Neuronal stem cell (in vitro differentiated cells): ENCODE results near the gene PICK1.
A peak's percentile ranks its signal among the peaks of the same experiment; 100 is the strongest.

Experiments
- DNase-seq: peaks from one replicate; pipeline ENCODE4 v3.0.0-alpha.2; 2013; ENCODE audit warnings: low spot score
- H2AFZ ChIP-seq: one replicate; pipeline ENCODE4 v1.6.1; 2013; ENCODE audit warnings: mild to moderate bottlenecking, low read length, inconsistent platforms
- H2AK5ac ChIP-seq: 2 replicates; pipeline ENCODE4 v1.6.1; 2013; ENCODE audit warnings: low read depth, mild to moderate bottlenecking, inconsistent platforms, low read length, moderate library complexity, mixed read lengths
- H2BK120ac ChIP-seq: 2 replicates; pipeline ENCODE4 v1.6.1; 2013; ENCODE audit warnings: low read depth, mild to moderate bottlenecking, inconsistent platforms, low read length, moderate library complexity, mixed read lengths
- H2BK12ac ChIP-seq: one replicate; pipeline ENCODE4 v1.6.1; 2013; ENCODE audit warnings: low read length, inconsistent platforms
- H2BK15ac ChIP-seq: 2 replicates; pipeline ENCODE4 v1.6.1; 2013; ENCODE audit warnings: mild to moderate bottlenecking, low read length, inconsistent platforms, mixed read lengths
- H2BK5ac ChIP-seq: one replicate; pipeline ENCODE4 v1.6.1; 2013; ENCODE audit warnings: inconsistent platforms, mild to moderate bottlenecking, low read length, moderate library complexity
- H3K14ac ChIP-seq: one replicate; pipeline ENCODE4 v1.6.1; 2013; ENCODE audit warnings: low read length, inconsistent platforms
- H3K18ac ChIP-seq: 2 replicates; pipeline ENCODE4 v1.6.1; 2013; ENCODE audit warnings: low read length, inconsistent platforms
- H3K23ac ChIP-seq: 2 replicates; pipeline ENCODE4 v1.6.1; 2013; ENCODE audit warnings: low read depth, mild to moderate bottlenecking, mixed read lengths, low read length, inconsistent platforms; ENCODE audit not compliant: poor library complexity
- H3K27ac ChIP-seq: replicated peaks from 3 replicates; pipeline ENCODE4 v1.5.1; 2013; ENCODE audit warnings: low read length, inconsistent platforms
- H3K27me3 ChIP-seq, 3 experiments: 2 replicates each; pipeline ENCODE4 v1.6.1; 2013; ENCODE audit warnings: low read length in 3 of 3, mild to moderate bottlenecking in 2 of 3, inconsistent platforms in 1 of 3, low read depth in 1 of 3, mixed read lengths in 1 of 3, moderate library complexity in 1 of 3; ENCODE audit not compliant: control insufficient read depth in 3 of 3, insufficient read depth in 3 of 3
- H3K36me3 ChIP-seq, 2 donors: replicated peaks in 1 of 2; 2 replicates each; pipeline ENCODE4 v1.6.1; 2013; ENCODE audit warnings: low read length in 2 of 2; ENCODE audit not compliant: control insufficient read depth in 2 of 2, insufficient read depth in 2 of 2
- H3K4ac ChIP-seq: 2 replicates; pipeline ENCODE4 v1.6.1; 2013; ENCODE audit warnings: inconsistent platforms, mild to moderate bottlenecking, low read length, moderate library complexity
- H3K4me1 ChIP-seq, 2 donors: 1 replicate in 1 of 2; 2 replicates in 1 of 2; pipeline ENCODE4 v1.6.1; 2013; ENCODE audit warnings: low read length in 2 of 2, low read depth in 1 of 2; ENCODE audit not compliant: control insufficient read depth in 2 of 2, insufficient read depth in 1 of 2
- H3K4me2 ChIP-seq: one replicate; pipeline ENCODE4 v1.6.1; 2013; ENCODE audit warnings: mild to moderate bottlenecking, low read length, inconsistent platforms; ENCODE audit not compliant: insufficient read depth, poor library complexity, severe bottlenecking
- H3K4me3 ChIP-seq, 2 donors: 2 replicates each; pipeline ENCODE4 v1.5.1; 2013; ENCODE audit warnings: low read length in 2 of 2, mild to moderate bottlenecking in 2 of 2, inconsistent platforms in 1 of 2, moderate library complexity in 1 of 2
- H3K79me1 ChIP-seq: one replicate; pipeline ENCODE4 v1.6.1; 2013; ENCODE audit warnings: low read depth, mild to moderate bottlenecking, inconsistent platforms, low read length, moderate library complexity
- H3K9ac ChIP-seq: one replicate; pipeline ENCODE4 v1.6.1; 2013; ENCODE audit warnings: mild to moderate bottlenecking, low read depth, low read length, inconsistent platforms; ENCODE audit not compliant: poor library complexity
- H3K9me3 ChIP-seq, 2 donors: replicated peaks in 1 of 2; 2 replicates each; pipeline versions ENCODE3 to v1.6.1; 2013; ENCODE audit warnings: low read length in 2 of 2, mild to moderate bottlenecking in 2 of 2, inconsistent platforms in 1 of 2, low read depth in 1 of 2, mixed read lengths in 1 of 2, moderate library complexity in 1 of 2; ENCODE audit not compliant: control insufficient read depth in 2 of 2, insufficient read depth in 1 of 2
- H4K8ac ChIP-seq: one replicate; pipeline ENCODE4 v1.6.1; 2013; ENCODE audit warnings: low read depth, mild to moderate bottlenecking, inconsistent platforms, low read length, moderate library complexity
- H4K91ac ChIP-seq: one replicate; pipeline ENCODE4 v1.6.1; 2013; ENCODE audit warnings: low read length, low read depth, mild to moderate bottlenecking, inconsistent platforms; ENCODE audit not compliant: poor library complexity
- WGBS, 2 donors: extraction: QIAGEN DNeasy Blood & Tissue Kit; methylation state at CpG; one replicate each; pipeline ENCODE4 v1.1.7; 2013; ENCODE audit warnings: missing lambda C conversion rate in 2 of 2, mixed read lengths in 1 of 2; ENCODE audit not compliant: insufficient read length in 2 of 2, insufficient replicate concordance in 1 of 2; ENCODE audit errors: extremely low coverage in 2 of 2; 5-methylcytosine and 5-hydroxymethylcytosine counted together

The PICK1 gene

GRCh38 chr22:38017939-38018885 is 39.0 kb upstream of the PICK1 start:
- Histone ChIP-seq H3K4me2 (no peak overlapping the region), H3K27ac (no peak overlapping the region), H2BK120ac (peak overlapping the region; percentile 43), H3K14ac (no peak overlapping the region), H2AK5ac (peak overlapping the region; percentile 96), H3K36me3 (no peaks in the 10 kb centered on the region), H4K8ac (no peak overlapping the region), H3K9ac (no peak overlapping the region), H2BK15ac (peak overlapping the region; percentile 99), H3K4me1 (peaks cover 11 to 29% of the 10 kb centered on the region in 2 donors), H2BK12ac (peak overlapping the region; percentile 60), H3K4ac (no peak overlapping the region), H3K79me1 (peaks cover 2% of the 10 kb centered on the region), H2AFZ (no peak overlapping the region), H2BK5ac (no peak overlapping the region), H3K18ac (peak overlapping the region; percentile 87), H3K23ac (no peak overlapping the region), H3K27me3 (no peaks in the 10 kb centered on the region), H4K91ac (no peak overlapping the region), H3K9me3 (no peaks in the 10 kb centered on the region), H3K4me3 (no peak overlapping the region)
- no CpG with 5 or more reads among the region's 12 CpGs for WGBS, 2 donors
- no peak for DNase-seq

- WGBS, 2 donors, result no CpG with 5 or more reads among the region's 19 CpGs
- Histone ChIP-seq H3K18ac (peak overlapping the region; percentile 87), H3K9me3 (no peaks in the 10 kb centered on the region), H3K79me1 (peaks cover 2% of the 10 kb centered on the region), H2BK12ac (peak overlapping the region; percentile 78), H3K23ac (no peak overlapping the region), H2BK5ac (peak overlapping the region; percentile 17), H3K4me1 (peaks cover 11 to 29% of the 10 kb centered on the region in 2 donors), H2AK5ac (peak overlapping the region; percentile 97), H3K27me3 (no peaks in the 10 kb centered on the region), H3K4me2 (no peak overlapping the region), H4K8ac (no peak overlapping the region), H4K91ac (no peak overlapping the region), H3K27ac (no peak overlapping the region), H2BK15ac (peak overlapping the region; percentile 69), H3K14ac (no peak overlapping the region), H3K36me3 (no peaks in the 10 kb centered on the region), H3K4me3 (no peak overlapping the region), H3K4ac (peak overlapping the region; percentile 85), H2BK120ac (no peak overlapping the region), H3K9ac (no peak overlapping the region), H2AFZ (no peak overlapping the region)
- DNase-seq, result no peak
Observed at GRCh38 chr22:38018938-38019827, 38.0 kb upstream of the PICK1 start.

- no peak overlapping the region for H2BK5ac ChIP-seq
- WGBS, 2 donors, result no CpG with 5 or more reads among the region's 6 CpGs
- H3K9ac ChIP-seq, result no peak overlapping the region
- H3K4ac ChIP-seq, result no peak overlapping the region
- no peak overlapping the region for H3K14ac ChIP-seq
- H3K4me2 ChIP-seq, result no peak overlapping the region
- H2BK15ac ChIP-seq, result no peak overlapping the region
- H4K8ac ChIP-seq, result no peak overlapping the region
- H3K27me3 ChIP-seq, result no peaks in the 10 kb centered on the region
- no peak overlapping the region for H3K23ac ChIP-seq
- DNase-seq, result no peak
- H3K27ac ChIP-seq, result peak overlapping the region; percentile 23
- no peak overlapping the region for H4K91ac ChIP-seq
- no peaks in the 10 kb centered on the region for H3K9me3 ChIP-seq
- no peak overlapping the region for H2BK12ac ChIP-seq
- H3K4me1 ChIP-seq, result peaks cover 12 to 26% of the 10 kb centered on the region in 2 donors
- H3K36me3 ChIP-seq, result no peaks in the 10 kb centered on the region
- peak overlapping the region; percentile 50 for H3K18ac ChIP-seq
- H3K4me3 ChIP-seq, result peak overlapping the region in 1 of 2 donors; percentile 9
- H2AFZ ChIP-seq, result peak overlapping the region; percentile 83
- peak overlapping the region; percentile 17 for H2BK120ac ChIP-seq
- H2AK5ac ChIP-seq, result peak overlapping the region; percentile 15
- peaks cover 2% of the 10 kb centered on the region for H3K79me1 ChIP-seq
Observed at GRCh38 chr22:38021206-38021605, 36.0 kb upstream of the PICK1 start.
